D721Med (cell line): ENCODE results near the gene ABI2.
A peak's percentile ranks its signal among the peaks of the same experiment; 100 is the strongest.

Experiments used
- DNase-seq: peaks from one replicate; pipeline ENCODE4 v3.0.0; 2011; ENCODE audit warnings: low spot score; ENCODE audit not compliant: insufficient read length
- FAIRE-seq: peaks from 2 replicates; lab custom pipeline; 2011; peaks lifted over from hg19 to GRCh38; lab: Jason Lieb, UNC
- CTCF ChIP-seq: IDR thresholded peaks from 2 replicates; pipeline ENCODE4 v1.5.1; 2012; ENCODE audit warnings: mild to moderate bottlenecking, control low read depth; ENCODE audit not compliant: insufficient read depth; ENCODE audit errors: missing control alignments

Gene ABI2

DNA sequence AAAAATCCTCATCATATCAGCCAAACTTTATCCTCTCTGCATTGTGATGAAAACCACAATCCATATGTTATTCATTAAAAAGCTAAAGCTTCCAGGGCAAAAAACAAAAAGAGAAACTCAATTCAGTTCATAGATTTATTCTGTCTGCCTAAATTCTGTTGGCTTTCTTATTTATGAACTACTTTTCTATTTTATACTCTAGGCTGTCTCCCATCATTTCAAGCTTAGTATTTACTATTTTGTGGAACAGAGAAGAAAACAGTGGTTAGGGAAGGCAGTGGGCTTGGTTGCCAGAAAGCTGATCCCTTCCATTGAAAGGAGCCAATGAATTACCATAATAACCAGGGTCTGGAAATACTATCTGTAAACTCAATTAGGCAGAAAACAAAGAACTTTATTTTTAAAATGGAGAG, 135.1 kb downstream of the ABI2 start:
- DNase-seq (no peak), FAIRE-seq (no peak)
- TF ChIP-seq CTCF: no peak

DNA sequence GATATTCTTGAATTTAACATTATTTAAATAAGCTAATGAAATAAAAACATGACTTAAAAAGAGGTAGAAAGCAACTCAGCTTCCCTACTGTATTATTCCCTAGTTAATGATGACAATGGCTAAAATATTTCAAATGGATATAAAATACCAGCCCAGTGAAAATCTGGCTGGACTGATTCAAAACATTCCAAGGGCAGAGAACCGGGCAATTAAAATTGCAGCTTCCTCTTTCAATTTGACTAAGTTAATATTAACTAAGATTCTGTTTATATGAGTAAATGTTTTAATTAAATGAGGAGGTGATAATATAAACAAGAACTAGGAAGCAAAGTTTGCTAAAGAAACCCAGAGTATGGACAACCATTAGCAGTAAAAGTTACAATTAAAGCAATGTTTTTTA, 141.4 kb downstream of the ABI2 start:
- TF ChIP-seq CTCF: no peak
- no peak for FAIRE-seq

GRCh38 chr2:203470371-203470770, 142.2 kb downstream of the ABI2 start:
- no peak for FAIRE-seq
- TF ChIP-seq CTCF: no peak
- no peak for DNase-seq

More for the DNA sequence above, 141.4 kb downstream of the ABI2 start:
- DNase-seq: no peak

- DNase-seq: no peak
- no peak for TF ChIP-seq CTCF
- no peak for FAIRE-seq
These were observed 143.1 kb downstream of the ABI2 start for GRCh38 chr2:203471323-203471722.

DNA sequence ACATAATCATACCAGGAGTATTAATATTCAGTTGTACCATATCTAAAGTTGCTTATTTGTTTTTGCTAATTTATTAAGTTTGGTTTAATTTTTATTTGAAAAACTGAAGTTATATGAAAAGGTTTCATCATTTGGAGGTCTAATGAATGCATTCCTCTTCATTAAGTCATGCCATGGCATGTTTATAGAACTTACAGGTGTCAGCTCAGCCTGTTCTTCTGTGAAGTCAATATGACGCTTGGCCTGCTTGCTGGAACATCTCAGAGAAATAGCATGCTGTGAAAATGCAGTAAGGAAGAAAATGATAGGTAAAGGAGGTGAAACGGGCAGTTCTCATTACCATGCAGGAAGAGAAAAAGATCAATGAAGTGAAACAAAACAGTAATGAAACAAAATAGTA, 148.7 kb downstream of the ABI2 start:
- FAIRE-seq: no peak
- DNase-seq: no peak
- no peak for TF ChIP-seq CTCF

DNA sequence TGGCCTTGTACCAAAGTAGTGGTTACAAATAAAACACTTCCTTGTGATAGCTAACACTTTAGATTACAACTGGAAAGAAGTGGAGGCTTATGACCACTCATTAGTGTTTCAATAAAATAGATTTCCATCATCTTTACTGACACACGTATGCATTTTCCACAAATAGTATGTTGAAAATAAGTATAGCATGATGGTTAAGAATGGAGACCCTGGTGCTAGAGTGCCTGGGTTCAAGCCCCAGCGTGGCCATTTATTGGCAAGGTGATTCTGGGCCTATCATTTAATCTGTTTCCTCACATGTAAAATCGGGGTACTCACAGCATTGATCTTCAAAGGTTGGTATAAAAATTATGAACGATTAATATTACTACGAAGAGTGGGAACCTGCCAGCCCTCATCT, 152.4 kb downstream of the ABI2 start:
- no peak for TF ChIP-seq CTCF
- DNase-seq (no peak), FAIRE-seq (no peak)

DNA sequence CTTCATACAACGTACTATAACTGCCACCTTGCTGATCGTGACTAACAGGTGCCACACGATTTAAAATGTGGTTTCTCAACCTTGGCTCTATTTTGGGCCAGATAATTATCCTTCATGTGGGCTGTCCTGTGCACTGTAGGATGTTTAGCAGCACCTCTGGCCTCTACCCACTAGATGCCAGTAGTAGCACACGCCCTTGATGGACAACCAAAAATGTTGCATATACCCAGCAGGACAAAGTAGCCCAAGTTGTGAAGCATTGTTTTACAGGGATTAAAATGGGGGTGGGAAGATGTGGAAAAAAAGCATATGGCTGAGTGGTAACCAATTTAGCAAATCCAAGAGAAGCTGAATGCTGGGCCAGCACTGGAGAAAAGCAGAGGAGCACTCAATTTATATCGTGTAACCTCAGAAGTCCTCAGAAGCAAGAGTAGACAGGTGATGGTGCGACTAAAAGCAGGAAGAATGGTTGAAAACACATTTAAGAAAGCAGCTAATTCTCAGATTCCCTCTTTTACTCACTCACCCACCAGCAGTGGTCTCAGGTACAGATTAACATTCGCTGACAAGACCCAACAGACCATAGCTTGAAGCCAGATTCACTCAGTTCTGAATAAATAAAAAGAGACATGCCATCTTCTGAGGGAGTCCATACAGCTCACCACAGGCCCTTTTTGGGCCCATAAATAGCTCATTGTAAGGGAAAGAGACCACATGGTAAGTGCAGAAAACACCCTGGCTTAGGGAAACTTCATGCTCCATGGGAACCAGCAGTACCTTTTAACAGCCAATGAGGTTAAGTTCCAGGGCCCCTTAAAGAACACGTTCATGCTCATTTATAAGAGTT, 156.3 kb downstream of the ABI2 start:
- FAIRE-seq (no peak), DNase-seq (no peak)
- TF ChIP-seq CTCF: peak; percentile 45
